H9 (cell line): ENCODE results near the gene NDUFA12. TPM values are rescaled to one million over a fixed set of nuclear protein-coding genes. Genes with fewer than 3 reads are reported as not detected.
"Not testable (repeated sequence)": the region's sequence is repeated elsewhere in the genome, so short reads cannot be mapped to it uniquely, and the experiment has no call there.

Experiments used
- DNase-seq: peaks from one replicate; pipeline ENCODE4 v3.0.0-alpha.2; 2017
- H2AFZ ChIP-seq: one replicate; pipeline ENCODE4 v1.6.1; 2013; ENCODE audit warnings: mild to moderate bottlenecking, low read length, control low read depth, moderate library complexity
- H2AK5ac ChIP-seq: 2 replicates; pipeline ENCODE4 v1.6.1; 2013; ENCODE audit warnings: low read length, control low read depth, mixed read lengths; ENCODE audit not compliant: insufficient read length
- H2BK120ac ChIP-seq: one replicate; pipeline ENCODE4 v1.6.1; 2013; ENCODE audit warnings: low read depth, mild to moderate bottlenecking, low read length, control low read depth, inconsistent platforms; ENCODE audit not compliant: poor library complexity, severe bottlenecking
- H2BK12ac ChIP-seq: 2 replicates; pipeline ENCODE4 v1.6.1; 2013; ENCODE audit warnings: low read length, control low read depth, mixed read lengths, low read depth; ENCODE audit not compliant: insufficient read length
- H2BK15ac ChIP-seq: 2 replicates; pipeline ENCODE4 v1.6.1; 2013; ENCODE audit warnings: low read depth, low read length, control low read depth
- H2BK20ac ChIP-seq: one replicate; pipeline ENCODE4 v1.6.1; 2013; ENCODE audit warnings: low read depth, mild to moderate bottlenecking, low read length, control low read depth, inconsistent platforms; ENCODE audit not compliant: poor library complexity, severe bottlenecking
- H2BK5ac ChIP-seq: 2 replicates; pipeline ENCODE4 v1.6.1; 2013; ENCODE audit warnings: low read length, control low read depth, mixed read lengths; ENCODE audit not compliant: insufficient read length
- H3K14ac ChIP-seq: 2 replicates; pipeline ENCODE4 v1.6.1; 2013; ENCODE audit warnings: low read length, control low read depth; ENCODE audit not compliant: insufficient read depth
- H3K18ac ChIP-seq: 2 replicates; pipeline ENCODE4 v1.6.1; 2013; ENCODE audit warnings: low read depth, mild to moderate bottlenecking, mixed read lengths, low read length, control low read depth; ENCODE audit not compliant: insufficient read length
- H3K23ac ChIP-seq: 2 replicates; pipeline ENCODE4 v1.6.1; 2013; ENCODE audit warnings: low read length, control low read depth, mixed read lengths, low read depth; ENCODE audit not compliant: insufficient read length
- H3K23me2 ChIP-seq: 2 replicates; pipeline ENCODE4 v1.6.1; 2013; ENCODE audit warnings: low read depth, mild to moderate bottlenecking, mixed read lengths, low read length, control low read depth; ENCODE audit not compliant: insufficient read length, poor library complexity, severe bottlenecking
- H3K27ac ChIP-seq: 2 replicates; pipeline ENCODE4 v1.5.1; 2013; ENCODE audit warnings: low read length, control low read depth, mixed read lengths, low read depth; ENCODE audit not compliant: insufficient read length
- H3K27me3 ChIP-seq: 2 replicates; pipeline ENCODE4 v1.6.1; 2013; ENCODE audit warnings: low read length, control low read depth, inconsistent platforms; ENCODE audit not compliant: insufficient read depth
- H3K4ac ChIP-seq: 2 replicates; pipeline ENCODE4 v1.6.1; 2013; ENCODE audit warnings: low read depth, mild to moderate bottlenecking, control low read depth, inconsistent platforms, low read length, moderate library complexity
- H3K4me1 ChIP-seq: 2 replicates; pipeline ENCODE4 v1.6.1; 2013; ENCODE audit warnings: low read length, control low read depth, inconsistent platforms; ENCODE audit not compliant: insufficient read depth
- H3K4me2 ChIP-seq: 2 replicates; pipeline ENCODE4 v1.6.1; 2013; ENCODE audit warnings: low read length, control low read depth, mixed read lengths; ENCODE audit not compliant: insufficient read length, insufficient read depth
- H3K56ac ChIP-seq: 2 replicates; pipeline ENCODE4 v1.6.1; 2013; ENCODE audit warnings: low read depth, mild to moderate bottlenecking, mixed read lengths, low read length, control low read depth; ENCODE audit not compliant: insufficient read length
- H3K79me1 ChIP-seq: 2 replicates; pipeline ENCODE4 v1.6.1; 2013; ENCODE audit warnings: low read depth, mild to moderate bottlenecking, moderate library complexity, low read length, control low read depth, inconsistent platforms; ENCODE audit not compliant: insufficient read depth, poor library complexity, severe bottlenecking
- H3K79me2 ChIP-seq: 2 replicates; pipeline ENCODE4 v1.6.1; 2013; ENCODE audit warnings: low read length, control low read depth, inconsistent platforms; ENCODE audit not compliant: insufficient read depth
- H3K9ac ChIP-seq: 2 replicates; pipeline ENCODE4 v1.6.1; 2013; ENCODE audit warnings: low read length, control low read depth, mixed read lengths; ENCODE audit not compliant: insufficient read length; ENCODE audit errors: extremely low read depth
- H3K9me3 ChIP-seq: one replicate; pipeline ENCODE4 v1.6.1; 2013; ENCODE audit warnings: low read depth, low read length, inconsistent platforms; ENCODE audit not compliant: control insufficient read depth
- H3T11ph ChIP-seq: one replicate; pipeline ENCODE4 v1.6.1; 2013; ENCODE audit warnings: mild to moderate bottlenecking, low read length, control low read depth, inconsistent platforms
- H4K20me1 ChIP-seq: one replicate; pipeline ENCODE4 v1.6.1; 2013; ENCODE audit not compliant: control insufficient read depth, insufficient read length, insufficient read depth
- H4K5ac ChIP-seq: 2 replicates; pipeline ENCODE4 v1.6.1; 2013; ENCODE audit warnings: low read depth, mild to moderate bottlenecking, mixed read lengths, low read length, control low read depth; ENCODE audit not compliant: insufficient read length
- H4K8ac ChIP-seq: replicated peaks from 2 replicates; pipeline ENCODE4 v1.6.1; 2013; ENCODE audit warnings: low read length, control low read depth, mixed read lengths, low read depth; ENCODE audit not compliant: insufficient read length
- H4K91ac ChIP-seq: 2 replicates; pipeline ENCODE4 v1.6.1; 2013; ENCODE audit warnings: low read depth, mild to moderate bottlenecking, moderate library complexity, mixed read lengths, low read length, control low read depth; ENCODE audit not compliant: insufficient read length
- H3K27ac Mint-ChIP-seq, 3 experiments: 2 replicates in 2 of 3; 3 replicates in 1 of 3; pipeline ENCODE4 v1.8.0; 2020 to 2021; ENCODE audit warnings: mixed read lengths in 3 of 3, mild to moderate bottlenecking in 1 of 3, moderate library complexity in 1 of 3
- H3K27me3 Mint-ChIP-seq: 2 replicates; pipeline ENCODE4 v1.8.0; 2021; ENCODE audit warnings: low read depth, mild to moderate bottlenecking, moderate library complexity, mixed read lengths
- H3K36me3 Mint-ChIP-seq, 3 experiments: 2 replicates in 2 of 3; 3 replicates in 1 of 3; pipeline ENCODE4 v1.8.0; 2020 to 2021; ENCODE audit warnings: low read depth in 3 of 3, mixed read lengths in 3 of 3; ENCODE audit not compliant: insufficient read depth in 1 of 3
- H3K4me1 Mint-ChIP-seq, 2 experiments: 2 replicates each; pipeline ENCODE4 v1.8.0; 2020; ENCODE audit warnings: mixed read lengths in 2 of 2
- H3K4me3 Mint-ChIP-seq, 2 experiments: 2 replicates in 1 of 2; 3 replicates in 1 of 2; pipeline ENCODE4 v1.8.0; 2020 to 2021; ENCODE audit warnings: mild to moderate bottlenecking in 2 of 2, mixed read lengths in 2 of 2, moderate library complexity in 1 of 2
- H3K9me3 Mint-ChIP-seq, 2 experiments: 2 replicates in 1 of 2; 3 replicates in 1 of 2; pipeline ENCODE4 v1.8.0; 2020; ENCODE audit warnings: mild to moderate bottlenecking in 2 of 2, mixed read lengths in 2 of 2, moderate library complexity in 1 of 2
- CTCF ChIP-seq: fragments of 200-600 bp; sonication (generic); conservative IDR thresholded peaks from 3 replicates; pipeline ENCODE4 v1.8.0; 2021; ENCODE audit warnings: antibody characterized with exemption, mild to moderate bottlenecking
- WGBS: extraction: QIAGEN DNeasy Blood & Tissue Kit; methylation state at CpG from one replicate; pipeline ENCODE4 v1.1.7; 2013; ENCODE audit warnings: missing lambda C conversion rate, low lambda C conversion rate, mixed read lengths; ENCODE audit not compliant: insufficient read length; ENCODE audit errors: extremely low coverage; 5-methylcytosine and 5-hydroxymethylcytosine counted together
- total RNA-seq: library from RNA; stranded (reverse); gene quantifications from 2 replicates; pipeline ENCODE4 v1.2.1, GENCODE V29; 2021

NDUFA12 gene
- total RNA-seq, 1 experiment from 2014 or later, result 104 TPM

- no peak overlapping the region for H4K8ac ChIP-seq
- no peak overlapping the region for H3K4me3 Mint-ChIP-seq
- no peak overlapping the region for H2BK120ac ChIP-seq
- H3K79me1 ChIP-seq, result no peaks in the 10 kb centered on the region
- H2BK20ac ChIP-seq, result no peak overlapping the region
- no peak overlapping the region for H3K56ac ChIP-seq
- H3T11ph ChIP-seq, result no peak overlapping the region
- no peaks in the 10 kb centered on the region for H3K9me3 Mint-ChIP-seq
- peaks cover 4 to 10% (median 4%) of the 10 kb centered on the region in 3 experiments; a peak in 5 of 7 replicates for H3K36me3 Mint-ChIP-seq
- no peak overlapping the region for H3K27ac Mint-ChIP-seq
- no peak overlapping the region for H2AK5ac ChIP-seq
- H3K4me1 Mint-ChIP-seq, result peaks cover 5 to 10% of the 10 kb centered on the region in 2 experiments
- H2BK15ac ChIP-seq, result no peak overlapping the region
- H3K4me1 ChIP-seq, result no peaks in the 10 kb centered on the region; the same call in 1 of the 2 replicates
- no peaks in the 10 kb centered on the region for H3K23me2 ChIP-seq
- no peak for TF ChIP-seq CTCF
- H3K27ac ChIP-seq, result no peak overlapping the region
- H3K18ac ChIP-seq, result no peak overlapping the region
- H3K4me2 ChIP-seq, result no peak overlapping the region
- H2AFZ ChIP-seq, result no peak overlapping the region
- H3K4ac ChIP-seq, result no peak overlapping the region
- H3K9me3 ChIP-seq, result no peaks in the 10 kb centered on the region
- H3K79me2 ChIP-seq, result no peaks in the 10 kb centered on the region
- no peaks in the 10 kb centered on the region for H4K20me1 ChIP-seq
- no peak overlapping the region for H3K14ac ChIP-seq
- no peaks in the 10 kb centered on the region for H3K27me3 Mint-ChIP-seq
- DNase-seq, result no peak
- no peak overlapping the region for H4K5ac ChIP-seq
- no peak overlapping the region for H4K91ac ChIP-seq
- H3K9ac ChIP-seq, result no peak overlapping the region
- H2BK5ac ChIP-seq, result no peak overlapping the region
- no peak overlapping the region for H2BK12ac ChIP-seq
- no CpG with 5 or more reads among the region's 8 CpGs for WGBS
- H3K27me3 ChIP-seq, result no peaks in the 10 kb centered on the region
- H3K23ac ChIP-seq, result no peak overlapping the region
These were observed 16.3 kb downstream of the NDUFA12 start for GRCh38 chr12:94987076-94987669.

- not testable (repeated sequence) for H2BK15ac ChIP-seq, H4K8ac ChIP-seq, H3K27me3 Mint-ChIP-seq, H3K27ac ChIP-seq, H3T11ph ChIP-seq, H3K18ac ChIP-seq, H3K79me2 ChIP-seq, H3K4me1 Mint-ChIP-seq, H3K4me2 ChIP-seq, H2BK120ac ChIP-seq, H3K9ac ChIP-seq, H3K9me3 ChIP-seq, H2AK5ac ChIP-seq, H4K91ac ChIP-seq, H2BK20ac ChIP-seq, H3K14ac ChIP-seq, H3K27ac Mint-ChIP-seq, H2BK12ac ChIP-seq, H2BK5ac ChIP-seq, H3K36me3 Mint-ChIP-seq, H3K23me2 ChIP-seq, H3K27me3 ChIP-seq, H3K56ac ChIP-seq, H3K9me3 Mint-ChIP-seq, H3K23ac ChIP-seq, H3K4me3 Mint-ChIP-seq, H4K5ac ChIP-seq, H3K4me1 ChIP-seq, H3K4ac ChIP-seq, H2AFZ ChIP-seq, DNase-seq, H4K20me1 ChIP-seq, H3K79me1 ChIP-seq
- WGBS, result no CpG with 5 or more reads among the region's 9 CpGs
These were observed 18.4 kb downstream of the NDUFA12 start for GRCh38 chr12:94985099-94985498.
